Activated CD8-positive, alpha-beta memory T cell treated with anti-CD3 and anti-CD28 coated beads for 1 hour (primary cell): ENCODE measurements around the gene NOP14.
"Not testable (repeated sequence)": the region's sequence is repeated elsewhere in the genome, so short reads cannot be mapped to it uniquely, and the experiment has no call there.

Experiments
- DNase-seq, 2 donors: peaks; one replicate each; pipeline ENCODE4 v3.0.0-alpha.2; 2020; ENCODE audit warnings: low read depth in 1 of 2; ENCODE audit errors: extremely low read depth in 1 of 2

The NOP14 gene

GRCh38 chr4:2932951-2933565, 30.1 kb downstream of the NOP14 start:
- DNase-seq, result no peak

GRCh38 chr4:2932321-2932950, 30.8 kb downstream of the NOP14 start:
- no peak for DNase-seq

- no peak for DNase-seq
These were observed 31.5 kb downstream of the NOP14 start for GRCh38 chr4:2931512-2932301.

- DNase-seq, result no peak
These were observed 32.3 kb downstream of the NOP14 start for GRCh38 chr4:2930758-2931511.

- DNase-seq, result no peak
These were observed 33.0 kb downstream of the NOP14 start for GRCh38 chr4:2930135-2930757.

- DNase-seq, result no peak
These were observed 33.7 kb downstream of the NOP14 start for GRCh38 chr4:2929469-2929868.

GRCh38 chr4:2928242-2929176, 34.7 kb downstream of the NOP14 start:
- no peak for DNase-seq

- no peak for DNase-seq
These were observed 35.5 kb downstream of the NOP14 start for GRCh38 chr4:2927696-2928075.

- no peak for DNase-seq
These were observed 36.0 kb downstream of the NOP14 start for GRCh38 chr4:2927016-2927695.

GRCh38 chr4:2925931-2926860, 37.0 kb downstream of the NOP14 start:
- no peak for DNase-seq

GRCh38 chr4:2925496-2925895, 37.7 kb downstream of the NOP14 start:
- no peak for DNase-seq

GRCh38 chr4:2924765-2925301, 38.4 kb downstream of the NOP14 start:
- DNase-seq, result no peak

GRCh38 chr4:2924286-2924685, 38.9 kb downstream of the NOP14 start:
- DNase-seq, result no peak

- DNase-seq, result no peak
These were observed 39.5 kb downstream of the NOP14 start for GRCh38 chr4:2923668-2924173.

GRCh38 chr4:2923141-2923551, 40.1 kb downstream of the NOP14 start:
- no peak for DNase-seq

- DNase-seq, result not testable (repeated sequence)
These were observed 40.6 kb downstream of the NOP14 start for GRCh38 chr4:2922453-2923101.

GRCh38 chr4:2918714-2919113, 44.5 kb downstream of the NOP14 start:
- not testable (repeated sequence) for DNase-seq
